Measurements from ENCODE around the gene ZNF174. TPM values are rescaled to one million over a fixed set of nuclear protein-coding genes. Genes with fewer than 3 reads are reported as not detected.

The ZNF174 gene
- total RNA-seq, 1 donor, result 8.0 TPM

DNA sequence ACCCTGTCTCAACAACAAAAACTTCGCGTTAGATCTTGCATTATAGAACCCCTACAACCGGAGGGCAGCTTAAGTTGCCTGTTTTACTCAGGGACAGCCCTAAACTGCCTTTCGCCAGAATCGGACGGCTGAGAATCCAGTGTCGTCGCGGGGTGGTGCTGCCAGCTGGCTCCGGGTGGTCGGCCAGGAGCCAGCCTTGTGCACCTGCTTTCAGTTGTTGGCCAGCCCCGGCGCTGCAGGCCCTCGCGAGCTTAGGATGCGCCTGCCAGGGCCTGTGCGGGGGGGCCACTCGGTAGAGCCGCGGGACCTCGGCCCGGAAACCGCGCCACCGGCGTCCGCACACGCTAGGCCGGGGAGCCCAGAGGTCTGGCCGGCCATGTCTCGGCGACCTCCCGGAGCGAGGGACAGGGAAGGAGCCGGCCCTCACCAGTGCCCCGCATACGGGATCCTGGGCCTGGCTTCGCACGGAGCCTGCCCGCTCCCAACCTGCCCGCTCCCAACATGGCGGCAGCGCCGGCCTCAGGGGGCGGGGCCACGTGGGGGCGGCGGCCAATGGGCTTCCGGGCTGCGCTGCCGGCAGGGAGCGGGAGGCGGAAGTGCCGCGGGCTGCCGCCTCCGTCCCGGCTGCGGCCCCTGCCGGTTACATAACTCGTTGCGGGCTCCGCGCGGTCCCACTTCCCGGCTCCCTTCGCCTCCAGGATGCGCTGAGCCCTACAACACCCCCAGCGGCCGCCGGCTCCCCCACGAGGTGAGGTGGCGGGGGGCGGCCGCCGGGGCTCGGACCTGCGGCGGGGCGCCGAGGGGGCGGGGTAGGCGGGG, 56.6 kb downstream of the ZNF174 start:
- H3K4me3 ChIP-seq (ENCODE audit: low read depth, low read length), result peak overlapping the region; percentile 92
- peak; percentile 82 for DNase-seq (ENCODE audit: low read depth)
- TF ChIP-seq, protein P1, sequence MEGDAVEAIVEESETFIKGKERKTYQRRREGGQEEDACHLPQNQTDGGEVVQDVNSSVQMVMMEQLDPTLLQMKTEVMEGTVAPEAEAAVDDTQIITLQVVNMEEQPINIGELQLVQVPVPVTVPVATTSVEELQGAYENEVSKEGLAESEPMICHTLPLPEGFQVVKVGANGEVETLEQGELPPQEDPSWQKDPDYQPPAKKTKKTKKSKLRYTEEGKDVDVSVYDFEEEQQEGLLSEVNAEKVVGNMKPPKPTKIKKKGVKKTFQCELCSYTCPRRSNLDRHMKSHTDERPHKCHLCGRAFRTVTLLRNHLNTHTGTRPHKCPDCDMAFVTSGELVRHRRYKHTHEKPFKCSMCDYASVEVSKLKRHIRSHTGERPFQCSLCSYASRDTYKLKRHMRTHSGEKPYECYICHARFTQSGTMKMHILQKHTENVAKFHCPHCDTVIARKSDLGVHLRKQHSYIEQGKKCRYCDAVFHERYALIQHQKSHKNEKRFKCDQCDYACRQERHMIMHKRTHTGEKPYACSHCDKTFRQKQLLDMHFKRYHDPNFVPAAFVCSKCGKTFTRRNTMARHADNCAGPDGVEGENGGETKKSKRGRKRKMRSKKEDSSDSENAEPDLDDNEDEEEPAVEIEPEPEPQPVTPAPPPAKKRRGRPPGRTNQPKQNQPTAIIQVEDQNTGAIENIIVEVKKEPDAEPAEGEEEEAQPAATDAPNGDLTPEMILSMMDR (IDR thresholded peaks at IDR 0.05; ENCODE audit: insufficient read depth, low read length), result peak; percentile 48

DNA sequence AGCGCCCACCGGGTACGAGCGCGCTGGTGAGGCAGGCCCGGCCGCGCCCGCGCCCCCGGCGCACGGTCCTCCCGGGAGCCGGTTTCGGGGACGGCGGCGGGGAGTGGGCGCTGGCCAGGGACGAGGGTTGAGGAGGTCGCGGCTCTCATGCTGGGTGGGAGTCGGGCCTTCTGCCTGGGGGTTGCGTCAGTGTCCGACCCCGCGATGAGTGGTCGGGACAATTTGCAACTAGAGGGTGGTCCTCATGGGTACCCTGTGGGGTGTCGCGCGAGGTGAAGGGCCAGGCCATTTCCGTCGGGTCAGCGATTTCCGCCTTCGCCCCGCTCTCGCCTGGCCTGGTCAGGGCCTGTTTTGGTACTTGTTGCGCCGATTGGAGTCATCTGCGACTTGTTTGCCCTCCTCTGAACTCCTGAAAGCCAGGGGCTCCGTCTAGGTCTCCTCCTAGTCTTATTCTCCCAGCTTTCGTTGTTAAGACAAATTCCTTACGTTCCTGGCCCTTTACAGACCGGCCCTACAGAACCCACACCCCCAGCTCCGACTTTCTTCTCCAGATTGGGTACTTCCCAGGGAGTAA, 57.4 kb downstream of the ZNF174 start:
- peak overlapping the region; percentile 92 for H3K4me3 ChIP-seq (ENCODE audit: low read depth, low read length)
- TF ChIP-seq, protein P1 (IDR thresholded peaks at IDR 0.05; ENCODE audit: insufficient read depth, low read length), result no peak
- peak; percentile 61 for DNase-seq (ENCODE audit: low read depth)

DNA sequence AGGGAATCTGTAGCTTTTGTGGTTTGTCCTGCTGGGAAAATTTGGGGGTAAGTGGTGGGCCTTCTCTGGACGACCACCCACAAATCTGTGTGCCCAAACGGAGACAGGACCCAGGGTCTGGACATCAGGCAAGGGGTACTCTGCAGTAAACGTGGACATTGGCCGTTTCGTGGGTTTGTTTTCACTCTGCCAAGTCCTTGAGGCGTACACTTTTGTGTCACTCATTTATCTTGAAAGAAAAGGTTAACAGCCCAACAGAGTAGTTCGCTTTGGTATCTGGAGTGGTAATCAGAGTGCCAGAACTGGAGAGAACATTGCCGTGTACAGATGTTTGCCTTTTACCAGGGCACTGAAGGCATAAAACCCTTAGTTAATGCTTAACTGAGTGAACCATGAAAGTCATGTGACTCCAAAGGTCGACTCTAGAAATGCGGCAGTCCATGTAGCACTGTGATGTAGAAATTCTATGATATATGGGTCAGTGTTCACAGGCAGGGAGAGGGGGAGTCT, 57.9 kb downstream of the ZNF174 start:
- peak; percentile 35 for DNase-seq (ENCODE audit: low read depth)
- TF ChIP-seq, protein P1 (IDR thresholded peaks at IDR 0.05; ENCODE audit: insufficient read depth, low read length), result no peak

More for the DNA sequence above, 57.9 kb downstream of the ZNF174 start:
- peak overlapping the region; percentile 92 for H3K4me3 ChIP-seq (ENCODE audit: low read depth, low read length)

Other genes with a start within 250 kb of the ZNF174 start
- gene OR1F1, start 213.0 kb upstream of the ZNF174 start, total RNA-seq (ENCODE audit: low replicate concordance), result not detected in 2 replicates
- 6.6 and 9.7 TPM in 2 replicates for gene ZNF200, start 166.1 kb upstream of the ZNF174 start, total RNA-seq (ENCODE audit: low replicate concordance)
- gene MEFV, start 144.6 kb upstream of the ZNF174 start, total RNA-seq (ENCODE audit: low replicate concordance), result under 0.01 TPM in 1 of 2 replicates, not detected in the other
- gene ZNF263, start 117.7 kb upstream of the ZNF174 start, total RNA-seq (ENCODE audit: low replicate concordance), result 30.6 and 95.5 TPM in 2 replicates
- 1.9 and 6.4 TPM in 2 replicates for gene TIGD7, start 95.8 kb upstream of the ZNF174 start, total RNA-seq (ENCODE audit: low replicate concordance)
- gene ZNF75A, start 95.7 kb upstream of the ZNF174 start, total RNA-seq (ENCODE audit: low replicate concordance), result 14.6 and 23.6 TPM in 2 replicates
- gene OR2C1, start 45.3 kb upstream of the ZNF174 start, total RNA-seq (ENCODE audit: low replicate concordance), result 0.09 TPM in 1 of 2 replicates, not detected in the other
- 9.0 and 12.7 TPM in 2 replicates for gene ZSCAN32, start 211 bp upstream of the ZNF174 start, total RNA-seq (ENCODE audit: low replicate concordance)
- 2.5 and 2.8 TPM in 2 replicates for gene ZNF597, start 42.3 kb downstream of the ZNF174 start, total RNA-seq (ENCODE audit: low replicate concordance)
- gene NAA60, start 42.5 kb downstream of the ZNF174 start, total RNA-seq (ENCODE audit: low replicate concordance), result 13.0 and 16.6 TPM in 2 replicates
- not detected in 2 replicates for gene C16orf90, start 94.3 kb downstream of the ZNF174 start, total RNA-seq (ENCODE audit: low replicate concordance)
- 20.9 and 105 TPM in 2 replicates for gene CLUAP1, start 99.8 kb downstream of the ZNF174 start, total RNA-seq (ENCODE audit: low replicate concordance)
- gene NLRC3, start 176.2 kb downstream of the ZNF174 start, total RNA-seq (ENCODE audit: low replicate concordance), result not detected in 2 replicates
- 4.3 and 7.0 TPM in 2 replicates for gene SLX4, start 210.4 kb downstream of the ZNF174 start, total RNA-seq (ENCODE audit: low replicate concordance)